ENCODE measurements around the gene USP25.

USP25 gene

GRCh38 chr21:15825700-15826099 is 95.9 kb downstream of the USP25 start:
- H3K4me1 ChIP-seq (ENCODE audit: control insufficient read depth in 5 of 5, insufficient read depth in 5 of 5, low read length in 5 of 5), result peaks cover 0 to 6% (median 4%) of the 10 kb centered on the region in 5 donors
- no peaks in the 10 kb centered on the region for H3K9me3 ChIP-seq (ENCODE audit: control insufficient read depth in 5 of 5, low read length in 5 of 5)
- H3K4me3 ChIP-seq (ENCODE audit: low read depth in 1 of 5, low read length in 5 of 5), result no peak overlapping the region
- H3K27me3 ChIP-seq (ENCODE audit: control insufficient read depth in 5 of 5, insufficient read depth in 4 of 5, low read length in 5 of 5), result no peaks in the 10 kb centered on the region
- H3K9ac ChIP-seq (ENCODE audit: low read length in 5 of 5), result no peak overlapping the region
- H3K36me3 ChIP-seq (ENCODE audit: control insufficient read depth in 5 of 5, insufficient read depth in 5 of 5, low read length in 5 of 5), result peaks cover 7 to 29% (median 9%) of the 10 kb centered on the region in 5 donors
- no peak overlapping the region for H3K27ac ChIP-seq (ENCODE audit: low read depth, low read length)

- H3K27ac ChIP-seq (ENCODE audit: low read depth, low read length), result no peak overlapping the region
These were observed 96.5 kb downstream of the USP25 start for GRCh38 chr21:15826147-15826780.

GRCh38 chr21:15826908-15827601 is 97.3 kb downstream of the USP25 start:
- H3K9ac ChIP-seq (ENCODE audit: low read length in 5 of 5), result no peak overlapping the region
- no peaks in the 10 kb centered on the region for H3K27me3 ChIP-seq (ENCODE audit: control insufficient read depth in 5 of 5, insufficient read depth in 4 of 5, low read length in 5 of 5)
- H3K4me3 ChIP-seq (ENCODE audit: low read depth in 1 of 5, low read length in 5 of 5), result no peak overlapping the region
- no peaks in the 10 kb centered on the region for H3K9me3 ChIP-seq (ENCODE audit: control insufficient read depth in 5 of 5, low read length in 5 of 5)
- peak overlapping the region; percentile 18 for H3K27ac ChIP-seq (ENCODE audit: low read depth, low read length)
- peaks cover 15 to 42% (median 16%) of the 10 kb centered on the region in 5 donors for H3K36me3 ChIP-seq (ENCODE audit: control insufficient read depth in 5 of 5, insufficient read depth in 5 of 5, low read length in 5 of 5)
- peaks cover 0 to 6% (median 4%) of the 10 kb centered on the region in 5 donors for H3K4me1 ChIP-seq (ENCODE audit: control insufficient read depth in 5 of 5, insufficient read depth in 5 of 5, low read length in 5 of 5)

More at GRCh38 chr21:15826147-15826780, 96.5 kb downstream of the USP25 start:
- peaks cover 0 to 6% (median 4%) of the 10 kb centered on the region in 5 donors for H3K4me1 ChIP-seq (ENCODE audit: control insufficient read depth in 5 of 5, insufficient read depth in 5 of 5, low read length in 5 of 5)
- H3K36me3 ChIP-seq (ENCODE audit: control insufficient read depth in 5 of 5, insufficient read depth in 5 of 5, low read length in 5 of 5), result peaks cover 7 to 34% (median 10%) of the 10 kb centered on the region in 5 donors
- no peaks in the 10 kb centered on the region for H3K9me3 ChIP-seq (ENCODE audit: control insufficient read depth in 5 of 5, low read length in 5 of 5)
- no peak overlapping the region for H3K4me3 ChIP-seq (ENCODE audit: low read depth in 1 of 5, low read length in 5 of 5)
- no peaks in the 10 kb centered on the region for H3K27me3 ChIP-seq (ENCODE audit: control insufficient read depth in 5 of 5, insufficient read depth in 4 of 5, low read length in 5 of 5)
- H3K9ac ChIP-seq (ENCODE audit: low read length in 5 of 5), result no peak overlapping the region

GRCh38 chr21:15831497-15831896 is 101.7 kb downstream of the USP25 start:
- Histone ChIP-seq H3K9me3 (ENCODE audit: control insufficient read depth in 5 of 5, low read length in 5 of 5) (no peaks in the 10 kb centered on the region), H3K4me1 (ENCODE audit: control insufficient read depth in 5 of 5, insufficient read depth in 5 of 5, low read length in 5 of 5) (peaks cover 0 to 2% (median 0%) of the 10 kb centered on the region in 5 donors), H3K27ac (ENCODE audit: low read depth, low read length) (no peak overlapping the region), H3K27me3 (ENCODE audit: control insufficient read depth in 5 of 5, insufficient read depth in 4 of 5, low read length in 5 of 5) (no peaks in the 10 kb centered on the region), H3K36me3 (ENCODE audit: control insufficient read depth in 5 of 5, insufficient read depth in 5 of 5, low read length in 5 of 5) (peaks cover 13 to 51% (median 24%) of the 10 kb centered on the region in 5 donors), H3K9ac (ENCODE audit: low read length in 5 of 5) (no peak overlapping the region), H3K4me3 (ENCODE audit: low read depth in 1 of 5, low read length in 5 of 5) (no peak overlapping the region)

GRCh38 chr21:15837645-15838044 is 107.9 kb downstream of the USP25 start:
- Histone ChIP-seq H3K4me3 (ENCODE audit: low read depth in 1 of 5, low read length in 5 of 5) (no peak overlapping the region), H3K4me1 (ENCODE audit: control insufficient read depth in 5 of 5, insufficient read depth in 5 of 5, low read length in 5 of 5) (peaks cover 0 to 9% (median 7%) of the 10 kb centered on the region in 5 donors), H3K27me3 (ENCODE audit: control insufficient read depth in 5 of 5, insufficient read depth in 4 of 5, low read length in 5 of 5) (no peaks in the 10 kb centered on the region), H3K36me3 (ENCODE audit: control insufficient read depth in 5 of 5, insufficient read depth in 5 of 5, low read length in 5 of 5) (peaks cover 0 to 25% (median 19%) of the 10 kb centered on the region in 5 donors), H3K9me3 (ENCODE audit: control insufficient read depth in 5 of 5, low read length in 5 of 5) (no peaks in the 10 kb centered on the region), H3K27ac (ENCODE audit: low read depth, low read length) (no peak overlapping the region), H3K9ac (ENCODE audit: low read length in 5 of 5) (no peak overlapping the region)

GRCh38 chr21:15839026-15839425 is 109.2 kb downstream of the USP25 start:
- peaks cover 0 to 28% (median 22%) of the 10 kb centered on the region in 5 donors for H3K36me3 ChIP-seq (ENCODE audit: control insufficient read depth in 5 of 5, insufficient read depth in 5 of 5, low read length in 5 of 5)
- H3K27ac ChIP-seq (ENCODE audit: low read depth, low read length), result no peak overlapping the region
- H3K9me3 ChIP-seq (ENCODE audit: control insufficient read depth in 5 of 5, low read length in 5 of 5), result no peaks in the 10 kb centered on the region
- H3K9ac ChIP-seq (ENCODE audit: low read length in 5 of 5), result no peak overlapping the region
- H3K27me3 ChIP-seq (ENCODE audit: control insufficient read depth in 5 of 5, insufficient read depth in 4 of 5, low read length in 5 of 5), result no peaks in the 10 kb centered on the region
- no peak overlapping the region for H3K4me3 ChIP-seq (ENCODE audit: low read depth in 1 of 5, low read length in 5 of 5)
- H3K4me1 ChIP-seq (ENCODE audit: control insufficient read depth in 5 of 5, insufficient read depth in 5 of 5, low read length in 5 of 5), result peaks cover 0 to 9% (median 7%) of the 10 kb centered on the region in 5 donors

- H3K4me1 ChIP-seq (ENCODE audit: control insufficient read depth in 5 of 5, insufficient read depth in 5 of 5, low read length in 5 of 5), result peaks cover 0 to 9% (median 7%) of the 10 kb centered on the region in 5 donors
These were observed 109.8 kb downstream of the USP25 start for GRCh38 chr21:15839601-15840000.

GRCh38 chr21:15840406-15840805 is 110.6 kb downstream of the USP25 start:
- Histone ChIP-seq H3K27me3 (ENCODE audit: control insufficient read depth in 5 of 5, insufficient read depth in 4 of 5, low read length in 5 of 5) (no peaks in the 10 kb centered on the region), H3K27ac (ENCODE audit: low read depth, low read length) (no peak overlapping the region), H3K4me3 (ENCODE audit: low read depth in 1 of 5, low read length in 5 of 5) (no peak overlapping the region), H3K4me1 (ENCODE audit: control insufficient read depth in 5 of 5, insufficient read depth in 5 of 5, low read length in 5 of 5) (peaks cover 0 to 9% (median 7%) of the 10 kb centered on the region in 5 donors), H3K9me3 (ENCODE audit: control insufficient read depth in 5 of 5, low read length in 5 of 5) (no peaks in the 10 kb centered on the region), H3K9ac (ENCODE audit: low read length in 5 of 5) (no peak overlapping the region), H3K36me3 (ENCODE audit: control insufficient read depth in 5 of 5, insufficient read depth in 5 of 5, low read length in 5 of 5) (peaks cover 0 to 20% (median 14%) of the 10 kb centered on the region in 5 donors)

More at GRCh38 chr21:15839601-15840000, 109.8 kb downstream of the USP25 start:
- Histone ChIP-seq H3K27ac (ENCODE audit: low read depth, low read length) (no peak overlapping the region), H3K4me3 (ENCODE audit: low read depth in 1 of 5, low read length in 5 of 5) (no peak overlapping the region), H3K36me3 (ENCODE audit: control insufficient read depth in 5 of 5, insufficient read depth in 5 of 5, low read length in 5 of 5) (peaks cover 0 to 26% (median 20%) of the 10 kb centered on the region in 5 donors), H3K27me3 (ENCODE audit: control insufficient read depth in 5 of 5, insufficient read depth in 4 of 5, low read length in 5 of 5) (no peaks in the 10 kb centered on the region), H3K9ac (ENCODE audit: low read length in 5 of 5) (no peak overlapping the region), H3K9me3 (ENCODE audit: control insufficient read depth in 5 of 5, low read length in 5 of 5) (no peaks in the 10 kb centered on the region)

- no peaks in the 10 kb centered on the region for H3K9me3 ChIP-seq (ENCODE audit: control insufficient read depth in 5 of 5, low read length in 5 of 5)
- H3K4me3 ChIP-seq (ENCODE audit: low read depth in 1 of 5, low read length in 5 of 5), result no peak overlapping the region
- H3K9ac ChIP-seq (ENCODE audit: low read length in 5 of 5), result no peak overlapping the region
- H3K27me3 ChIP-seq (ENCODE audit: control insufficient read depth in 5 of 5, insufficient read depth in 4 of 5, low read length in 5 of 5), result no peaks in the 10 kb centered on the region
- no peak overlapping the region for H3K27ac ChIP-seq (ENCODE audit: low read depth, low read length)
- H3K36me3 ChIP-seq (ENCODE audit: control insufficient read depth in 5 of 5, insufficient read depth in 5 of 5, low read length in 5 of 5), result peaks cover 0 to 18% (median 14%) of the 10 kb centered on the region in 5 donors
- H3K4me1 ChIP-seq (ENCODE audit: control insufficient read depth in 5 of 5, insufficient read depth in 5 of 5, low read length in 5 of 5), result peaks cover 0 to 9% (median 7%) of the 10 kb centered on the region in 5 donors
These were observed 112.2 kb downstream of the USP25 start for GRCh38 chr21:15841856-15842564.

- peaks cover 0 to 21% (median 14%) of the 10 kb centered on the region in 5 donors for H3K36me3 ChIP-seq (ENCODE audit: control insufficient read depth in 5 of 5, insufficient read depth in 5 of 5, low read length in 5 of 5)
- no peak overlapping the region for H3K9ac ChIP-seq (ENCODE audit: low read length in 5 of 5)
- peaks cover 0 to 6% (median 4%) of the 10 kb centered on the region in 5 donors for H3K4me1 ChIP-seq (ENCODE audit: control insufficient read depth in 5 of 5, insufficient read depth in 5 of 5, low read length in 5 of 5)
- no peak overlapping the region for H3K4me3 ChIP-seq (ENCODE audit: low read depth in 1 of 5, low read length in 5 of 5)
- no peak overlapping the region for H3K27ac ChIP-seq (ENCODE audit: low read depth, low read length)
- H3K27me3 ChIP-seq (ENCODE audit: control insufficient read depth in 5 of 5, insufficient read depth in 4 of 5, low read length in 5 of 5), result no peaks in the 10 kb centered on the region
- no peaks in the 10 kb centered on the region for H3K9me3 ChIP-seq (ENCODE audit: control insufficient read depth in 5 of 5, low read length in 5 of 5)
These were observed 112.7 kb downstream of the USP25 start for GRCh38 chr21:15842565-15842880.

Data from subcutaneous abdominal adipose tissue (tissue), 5 donors.